Stimulated activated CD4-positive, alpha-beta T cell treated with anti-CD3 and anti-CD28 coated beads, TNF-alpha, amount 100 ng/mL, for 1 hour (primary cell): Measurements from ENCODE around the gene PDE6B.
"Not testable (repeated sequence)": the region's sequence is repeated elsewhere in the genome, so short reads cannot be mapped to it uniquely, and the experiment has no call there.

Source experiments
- DNase-seq, 3 donors: peaks; one replicate each; pipeline ENCODE4 v3.0.0-alpha.2; 2020; ENCODE audit warnings: low read depth in 3 of 3, low spot score in 1 of 3

The PDE6B gene

GRCh38 chr4:656436-657337, 31.3 kb downstream of the PDE6B start:
- no peak for DNase-seq

GRCh38 chr4:657338-657833, 32.0 kb downstream of the PDE6B start:
- DNase-seq = no peak

- no peak for DNase-seq
Observed at GRCh38 chr4:657834-658667, 32.7 kb downstream of the PDE6B start.

- DNase-seq = no peak
Observed at GRCh38 chr4:658681-659667, 33.6 kb downstream of the PDE6B start.

- DNase-seq = no peak
Observed at GRCh38 chr4:659851-660250, 34.5 kb downstream of the PDE6B start.

GRCh38 chr4:660401-660800, 35.0 kb downstream of the PDE6B start:
- DNase-seq = no peak

- DNase-seq = no peak
Observed at GRCh38 chr4:661231-661630, 35.9 kb downstream of the PDE6B start.

GRCh38 chr4:661881-662761, 36.7 kb downstream of the PDE6B start:
- DNase-seq = no peak

- DNase-seq = no peak
Observed at GRCh38 chr4:663046-663437, 37.7 kb downstream of the PDE6B start.

- DNase-seq = peak; percentile 30 to 65 (median 44)
Observed at GRCh38 chr4:663438-664428, 38.4 kb downstream of the PDE6B start.

- DNase-seq = no peak
Observed at GRCh38 chr4:664713-665231, 39.4 kb downstream of the PDE6B start.

- DNase-seq = no peak
Observed at GRCh38 chr4:665381-665750, 40.0 kb downstream of the PDE6B start.

GRCh38 chr4:665751-666435, 40.5 kb downstream of the PDE6B start:
- DNase-seq = no peak

- DNase-seq = no peak
Observed at GRCh38 chr4:666436-666810, 41.0 kb downstream of the PDE6B start.

GRCh38 chr4:666822-667544, 41.6 kb downstream of the PDE6B start:
- no peak for DNase-seq

GRCh38 chr4:667545-667925, 42.2 kb downstream of the PDE6B start:
- DNase-seq = no peak

- not testable (repeated sequence) for DNase-seq
Observed at GRCh38 chr4:668219-668618, 42.8 kb downstream of the PDE6B start.
